ENCODE results near the gene SMIM41.

Gene SMIM41

DNA sequence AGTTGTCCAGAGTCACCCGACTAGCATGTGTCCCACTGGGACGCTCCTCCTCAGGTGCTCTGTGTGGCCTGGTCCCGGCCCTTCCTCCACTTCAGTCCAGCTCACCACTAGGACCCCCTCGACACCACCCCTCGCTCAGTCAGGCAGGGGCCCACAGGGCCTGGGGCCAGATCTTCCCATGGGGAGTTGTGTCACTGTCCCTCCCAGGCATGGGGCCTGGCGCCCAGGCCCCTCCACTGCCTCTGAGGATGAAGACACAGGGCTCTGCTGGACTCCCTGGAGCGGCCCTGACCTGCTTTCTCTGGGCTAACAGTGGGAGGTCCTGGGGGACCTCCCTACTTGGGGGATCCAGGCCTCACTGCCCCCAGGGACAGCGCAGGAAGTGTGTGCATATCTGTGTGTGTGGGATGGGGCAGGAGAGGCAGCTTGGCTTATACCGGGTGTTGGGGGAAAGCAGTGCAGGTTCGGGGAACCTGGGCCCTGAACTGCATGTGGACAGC lies 68.5 kb downstream of the SMIM41 start:
- no peak overlapping the region for H3K23ac ChIP-seq (ENCODE audit: low read length)
- H3K4me2 ChIP-seq (ENCODE audit: low read length): no peak overlapping the region
- H3K4ac ChIP-seq (ENCODE audit: low read depth, low read length): peak overlapping the region; percentile 42
- H3K27ac ChIP-seq (ENCODE audit: low read depth, low read length): no peak overlapping the region
- WGBS (ENCODE audit: extremely low coverage, insufficient coverage, low lambda C conversion rate): no CpG with 5 or more reads among the region's 10 CpGs
- H4K8ac ChIP-seq (ENCODE audit: low read depth, low read length): no peak overlapping the region
- no peak for DNase-seq
- H3K18ac ChIP-seq (ENCODE audit: low read length): peak overlapping the region; percentile 7
- H2AK5ac ChIP-seq (ENCODE audit: low read length): no peak overlapping the region
- no peaks in the 10 kb centered on the region for H3K79me2 ChIP-seq (ENCODE audit: control insufficient read depth, insufficient read depth, low read length)
- no peak overlapping the region for H2BK120ac ChIP-seq (ENCODE audit: low read depth, low read length)
- no peak overlapping the region for H3K4me3 ChIP-seq (ENCODE audit: low read length)
- peak overlapping the region; percentile 34 for H3K56ac ChIP-seq (ENCODE audit: low read length)
- H3K27me3 ChIP-seq (ENCODE audit: insufficient read depth, low read length, poor library complexity): no peaks in the 10 kb centered on the region
- no peak overlapping the region for H4K5ac ChIP-seq (ENCODE audit: low read length)
- no peak overlapping the region for H2BK15ac ChIP-seq (replicated peaks; ENCODE audit: low read depth)
- H2BK5ac ChIP-seq (ENCODE audit: low read length): no peak overlapping the region
- H3K9ac ChIP-seq (ENCODE audit: low read length): peak overlapping the region; percentile 45
- peaks cover 2% of the 10 kb centered on the region for H3K4me1 ChIP-seq (ENCODE audit: control insufficient read depth, low read depth, low read length)
- no peaks in the 10 kb centered on the region for H3K79me1 ChIP-seq (ENCODE audit: low read length)
- no peaks in the 10 kb centered on the region for H3K36me3 ChIP-seq (ENCODE audit: control insufficient read depth, insufficient read depth, low read length)

DNA sequence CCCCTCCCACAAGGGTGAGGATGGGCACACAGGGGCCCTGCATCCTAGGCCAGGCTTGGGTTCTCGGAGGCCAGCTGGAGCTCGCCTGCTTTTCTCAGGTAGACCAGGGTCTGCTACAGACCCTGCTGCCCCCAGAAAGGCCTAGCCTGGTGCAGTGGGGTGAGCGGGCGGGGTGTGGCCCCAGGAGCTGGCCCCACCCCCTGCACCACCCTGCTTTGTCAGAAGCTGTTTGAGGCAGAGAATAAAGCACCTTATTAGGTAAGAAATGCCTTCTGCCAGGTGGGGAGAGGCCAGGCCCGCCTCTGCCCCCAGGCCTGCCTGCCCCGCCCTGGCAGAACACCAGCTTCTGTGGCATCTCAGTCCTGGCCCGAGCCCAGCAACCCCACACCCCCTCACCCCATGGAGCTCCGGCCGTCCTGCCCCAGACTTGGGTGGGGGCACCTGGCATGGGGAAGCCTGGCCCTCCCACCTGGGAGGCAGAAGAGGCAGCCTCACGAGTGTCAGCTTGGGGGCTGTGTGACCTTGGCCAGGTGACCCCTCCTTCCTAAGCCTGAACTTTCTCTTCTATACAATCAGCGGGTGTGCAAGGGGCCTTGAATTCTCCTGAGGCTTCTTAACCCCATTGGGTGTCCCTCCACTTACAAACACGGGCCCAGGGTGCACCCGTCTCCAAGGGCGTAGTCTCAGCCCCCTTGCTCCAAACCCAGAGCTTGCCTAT lies 69.1 kb downstream of the SMIM41 start:
- Histone ChIP-seq H3K79me1 (ENCODE audit: low read length) (no peaks in the 10 kb centered on the region), H2AK5ac (ENCODE audit: low read length) (no peak overlapping the region), H3K9ac (ENCODE audit: low read length) (peak overlapping the region; percentile 45), H3K56ac (ENCODE audit: low read length) (peak overlapping the region; percentile 51), H2BK5ac (ENCODE audit: low read length) (no peak overlapping the region), H3K79me2 (ENCODE audit: control insufficient read depth, insufficient read depth, low read length) (no peaks in the 10 kb centered on the region), H3K18ac (ENCODE audit: low read length) (peak overlapping the region; percentile 7), H3K36me3 (ENCODE audit: control insufficient read depth, insufficient read depth, low read length) (no peaks in the 10 kb centered on the region), H3K27me3 (ENCODE audit: insufficient read depth, low read length, poor library complexity) (no peaks in the 10 kb centered on the region), H4K5ac (ENCODE audit: low read length) (no peak overlapping the region), H3K4me1 (ENCODE audit: control insufficient read depth, low read depth, low read length) (peaks cover 2% of the 10 kb centered on the region), H3K4me2 (ENCODE audit: low read length) (no peak overlapping the region), H3K27ac (ENCODE audit: low read depth, low read length) (no peak overlapping the region), H3K4me3 (ENCODE audit: low read length) (no peak overlapping the region), H3K23ac (ENCODE audit: low read length) (no peak overlapping the region), H4K8ac (ENCODE audit: low read depth, low read length) (no peak overlapping the region), H2BK15ac (replicated peaks; ENCODE audit: low read depth) (no peak overlapping the region), H3K4ac (ENCODE audit: low read depth, low read length) (peak overlapping the region; percentile 42), H2BK120ac (ENCODE audit: low read depth, low read length) (no peak overlapping the region)
- WGBS (ENCODE audit: extremely low coverage, insufficient coverage, low lambda C conversion rate): no CpG with 5 or more reads among the region's 14 CpGs
- no peak for DNase-seq

DNA sequence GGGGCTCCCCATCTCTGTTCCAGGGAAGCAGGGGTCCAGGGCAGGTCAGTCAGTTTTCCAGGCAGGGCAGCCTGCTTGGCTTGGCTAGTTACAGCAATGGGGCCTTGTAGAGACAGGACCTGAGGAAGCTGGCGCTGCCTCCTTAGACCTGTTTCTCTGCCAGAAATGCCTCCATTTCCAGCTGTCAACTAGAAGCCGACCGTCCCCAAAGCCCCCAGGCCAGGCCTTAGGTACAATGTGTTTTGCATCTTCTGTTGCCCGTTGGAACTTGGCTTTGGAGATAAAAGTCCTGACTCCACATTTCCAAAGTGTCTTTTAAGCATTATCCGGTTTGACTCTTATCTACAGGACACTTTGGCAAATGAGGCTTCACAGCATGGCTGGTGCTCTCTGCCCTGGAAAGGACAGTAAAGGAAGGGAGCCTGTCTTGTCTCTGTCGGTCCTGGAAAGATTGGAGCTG lies 69.7 kb downstream of the SMIM41 start:
- no peak overlapping the region for H3K27ac ChIP-seq (ENCODE audit: low read depth, low read length)
- H3K36me3 ChIP-seq (ENCODE audit: control insufficient read depth, insufficient read depth, low read length): no peaks in the 10 kb centered on the region
- no peak overlapping the region for H3K23ac ChIP-seq (ENCODE audit: low read length)
- no peak overlapping the region for H2AK5ac ChIP-seq (ENCODE audit: low read length)
- peaks cover 2% of the 10 kb centered on the region for H3K4me1 ChIP-seq (ENCODE audit: control insufficient read depth, low read depth, low read length)
- no peak overlapping the region for H3K4me2 ChIP-seq (ENCODE audit: low read length)
- no CpG with 5 or more reads among the region's 6 CpGs for WGBS (ENCODE audit: extremely low coverage, insufficient coverage, low lambda C conversion rate)
- no peak overlapping the region for H3K4me3 ChIP-seq (ENCODE audit: low read length)
- H4K5ac ChIP-seq (ENCODE audit: low read length): no peak overlapping the region
- no peak overlapping the region for H3K4ac ChIP-seq (ENCODE audit: low read depth, low read length)
- no peak overlapping the region for H4K8ac ChIP-seq (ENCODE audit: low read depth, low read length)
- no peaks in the 10 kb centered on the region for H3K79me2 ChIP-seq (ENCODE audit: control insufficient read depth, insufficient read depth, low read length)
- H3K56ac ChIP-seq (ENCODE audit: low read length): peak overlapping the region; percentile 43
- peak; percentile 52 for DNase-seq
- H3K27me3 ChIP-seq (ENCODE audit: insufficient read depth, low read length, poor library complexity): no peaks in the 10 kb centered on the region
- no peak overlapping the region for H3K18ac ChIP-seq (ENCODE audit: low read length)
- no peaks in the 10 kb centered on the region for H3K79me1 ChIP-seq (ENCODE audit: low read length)
- H2BK15ac ChIP-seq (replicated peaks; ENCODE audit: low read depth): no peak overlapping the region
- no peak overlapping the region for H2BK5ac ChIP-seq (ENCODE audit: low read length)
- H2BK120ac ChIP-seq (ENCODE audit: low read depth, low read length): no peak overlapping the region
- H3K9ac ChIP-seq (ENCODE audit: low read length): peak overlapping the region; percentile 16

DNA sequence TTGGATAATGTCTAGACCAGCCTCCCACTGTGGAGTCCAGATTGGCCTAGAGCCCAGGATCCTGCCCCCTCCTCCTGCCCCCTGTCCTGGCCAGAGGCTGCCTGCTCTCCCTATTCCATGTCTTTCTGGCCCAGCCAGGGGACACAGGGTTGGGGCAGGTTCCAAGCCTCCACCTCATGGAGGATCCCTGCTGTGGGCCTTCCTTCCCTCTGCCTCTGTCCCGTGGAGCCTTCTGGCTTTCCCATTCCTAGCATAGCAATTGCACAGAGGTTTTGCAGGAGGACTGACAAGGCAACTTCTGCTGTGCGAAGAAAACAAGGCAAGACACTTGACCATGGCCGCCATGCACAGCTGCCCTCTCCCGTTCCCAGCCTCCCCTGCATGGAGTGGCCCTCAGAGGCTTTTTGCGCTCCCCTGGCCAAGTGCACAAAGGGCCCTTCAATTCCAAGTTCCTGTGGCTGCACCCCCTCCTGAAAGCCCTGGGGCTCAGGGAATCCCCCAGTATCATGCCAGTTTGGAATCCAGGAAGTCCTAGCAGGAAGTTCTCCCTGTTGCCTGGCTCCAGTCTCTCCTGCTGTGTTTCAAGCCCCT lies 70.2 kb downstream of the SMIM41 start:
- no peak overlapping the region for H2BK15ac ChIP-seq (replicated peaks; ENCODE audit: low read depth)
- H3K4me2 ChIP-seq (ENCODE audit: low read length): no peak overlapping the region
- H3K4ac ChIP-seq (ENCODE audit: low read depth, low read length): no peak overlapping the region
- H2BK5ac ChIP-seq (ENCODE audit: low read length): no peak overlapping the region
- DNase-seq: peak; percentile 69
- no peaks in the 10 kb centered on the region for H3K79me1 ChIP-seq (ENCODE audit: low read length)
- H3K27ac ChIP-seq (ENCODE audit: low read depth, low read length): no peak overlapping the region
- H3K27me3 ChIP-seq (ENCODE audit: insufficient read depth, low read length, poor library complexity): no peaks in the 10 kb centered on the region
- no peaks in the 10 kb centered on the region for H3K79me2 ChIP-seq (ENCODE audit: control insufficient read depth, insufficient read depth, low read length)
- no CpG with 5 or more reads among the region's 5 CpGs for WGBS (ENCODE audit: extremely low coverage, insufficient coverage, low lambda C conversion rate)
- H4K8ac ChIP-seq (ENCODE audit: low read depth, low read length): no peak overlapping the region
- H4K5ac ChIP-seq (ENCODE audit: low read length): no peak overlapping the region
- H3K4me1 ChIP-seq (ENCODE audit: control insufficient read depth, low read depth, low read length): peaks cover 2% of the 10 kb centered on the region
- H3K23ac ChIP-seq (ENCODE audit: low read length): peak overlapping the region; percentile 45
- no peak overlapping the region for H2AK5ac ChIP-seq (ENCODE audit: low read length)
- H3K18ac ChIP-seq (ENCODE audit: low read length): no peak overlapping the region
- H2BK120ac ChIP-seq (ENCODE audit: low read depth, low read length): no peak overlapping the region
- H3K9ac ChIP-seq (ENCODE audit: low read length): no peak overlapping the region
- H3K56ac ChIP-seq (ENCODE audit: low read length): peak overlapping the region; percentile 53
- no peaks in the 10 kb centered on the region for H3K36me3 ChIP-seq (ENCODE audit: control insufficient read depth, insufficient read depth, low read length)
- H3K4me3 ChIP-seq (ENCODE audit: low read length): no peak overlapping the region

DNA sequence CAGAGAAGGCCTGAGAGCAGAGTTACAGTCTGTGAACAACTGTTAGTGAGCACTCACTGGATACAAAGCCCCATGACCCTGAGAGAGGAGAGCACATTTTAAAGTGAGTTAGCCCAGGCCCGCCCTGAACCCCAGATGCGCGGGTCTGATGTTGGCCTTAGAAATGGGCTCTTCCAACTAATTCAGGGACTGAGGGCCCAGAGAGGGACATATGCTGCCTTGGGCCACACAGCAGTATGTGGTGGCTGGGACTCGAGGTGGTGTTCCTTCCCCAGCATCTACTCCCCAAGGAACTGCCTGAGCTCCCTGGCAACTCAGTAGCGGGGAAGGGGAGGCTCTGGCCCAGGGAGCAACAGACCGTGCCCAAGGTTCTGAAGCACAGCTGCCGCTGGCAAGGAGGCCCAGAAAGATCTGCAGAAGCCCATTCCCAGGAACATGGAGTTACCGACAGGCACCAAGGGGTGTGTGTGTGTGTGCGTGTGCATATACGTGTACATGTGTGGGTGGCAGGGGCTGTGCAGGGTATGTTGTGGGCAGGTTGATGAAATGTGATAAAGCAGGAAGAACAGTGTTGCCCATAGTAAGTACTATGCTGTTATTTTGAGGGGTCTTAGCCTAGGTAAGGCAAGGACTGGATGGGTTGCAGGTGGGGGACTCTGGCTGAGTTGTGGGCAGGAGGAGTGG lies 71.8 kb downstream of the SMIM41 start:
- Histone ChIP-seq H3K4me1 (ENCODE audit: control insufficient read depth, low read depth, low read length) (no peaks in the 10 kb centered on the region), H3K27me3 (ENCODE audit: insufficient read depth, low read length, poor library complexity) (no peaks in the 10 kb centered on the region), H2BK120ac (ENCODE audit: low read depth, low read length) (no peak overlapping the region), H3K4me2 (ENCODE audit: low read length) (no peak overlapping the region), H2BK5ac (ENCODE audit: low read length) (no peak overlapping the region), H2AK5ac (ENCODE audit: low read length) (no peak overlapping the region), H3K18ac (ENCODE audit: low read length) (no peak overlapping the region), H3K79me2 (ENCODE audit: control insufficient read depth, insufficient read depth, low read length) (no peaks in the 10 kb centered on the region), H3K27ac (ENCODE audit: low read depth, low read length) (no peak overlapping the region), H4K8ac (ENCODE audit: low read depth, low read length) (no peak overlapping the region), H3K9ac (ENCODE audit: low read length) (no peak overlapping the region), H3K4me3 (ENCODE audit: low read length) (no peak overlapping the region), H4K5ac (ENCODE audit: low read length) (no peak overlapping the region), H3K36me3 (ENCODE audit: control insufficient read depth, insufficient read depth, low read length) (no peaks in the 10 kb centered on the region), H3K4ac (ENCODE audit: low read depth, low read length) (no peak overlapping the region), H2BK15ac (replicated peaks; ENCODE audit: low read depth) (no peak overlapping the region), H3K56ac (ENCODE audit: low read length) (no peak overlapping the region), H3K23ac (ENCODE audit: low read length) (no peak overlapping the region), H3K79me1 (ENCODE audit: low read length) (no peaks in the 10 kb centered on the region)
- no CpG with 5 or more reads among the region's 10 CpGs for WGBS (ENCODE audit: extremely low coverage, insufficient coverage, low lambda C conversion rate)
- DNase-seq: no peak

Data from mesendoderm (in vitro differentiated cells).